ENCODE results near the gene ZFR. TPM values are rescaled to one million over a fixed set of nuclear protein-coding genes. Genes with fewer than 3 reads are reported as not detected.

Gene ZFR
- polyA plus RNA-seq, 3 donors: 29.8 to 81.8 (median 62.3) TPM

- H3K4me3 ChIP-seq (replicated peaks in 1 of 3; ENCODE audit: low read depth in 2 of 3, low read length in 3 of 3): no peak overlapping the region
- Mint-ChIP-seq H3K27ac (no peak overlapping the region), H3K4me3 (no peak overlapping the region), H3K27me3 (ENCODE audit: low read depth in 3 of 3) (peaks cover 0 to 2% (median 0%) of the 10 kb centered on the region in 3 donors), H3K9me3 (peaks cover 0 to 2% (median 0%) of the 10 kb centered on the region in 7 donors), H3K36me3 (no peaks in the 10 kb centered on the region), H3K4me1 (no peaks in the 10 kb centered on the region)
- no peaks in the 10 kb centered on the region for H3K27me3 ChIP-seq (ENCODE audit: control insufficient read depth in 2 of 2, insufficient read depth in 2 of 2, low read length in 2 of 2)
- no peaks in the 10 kb centered on the region for H3K36me3 ChIP-seq (replicated peaks in 1 of 2; ENCODE audit: control insufficient read depth in 1 of 2, insufficient read depth in 2 of 2, low read length in 2 of 2)
- no peaks in the 10 kb centered on the region for H4K20me1 ChIP-seq (ENCODE audit: insufficient read depth, low read length)
- H3K79me2 ChIP-seq (ENCODE audit: insufficient read depth, low read length): no peaks in the 10 kb centered on the region
- no peak overlapping the region for H3K27ac ChIP-seq (ENCODE audit: low read depth in 1 of 2, low read length in 2 of 2)
- H3K9ac ChIP-seq (ENCODE audit: insufficient read depth, low read length, poor library complexity, severe bottlenecking): no peak overlapping the region
- TF ChIP-seq CTCF (IDR thresholded peaks at IDR 0.05): no peak
- H2AFZ ChIP-seq (ENCODE audit: insufficient read depth, low read depth, low read length, poor library complexity, severe bottlenecking): no peak overlapping the region
- WGBS (ENCODE audit: insufficient coverage): 73% methylated on average over 4 of the region's 4 CpGs
- no peaks in the 10 kb centered on the region for H3K4me1 ChIP-seq (ENCODE audit: control insufficient read depth in 1 of 2, insufficient read depth in 2 of 2, low read length in 2 of 2)
- H3K9me3 ChIP-seq (replicated peaks in 1 of 2; ENCODE audit: control insufficient read depth in 1 of 2, insufficient read depth in 1 of 2, low read length in 2 of 2): no peaks in the 10 kb centered on the region
- intact Hi-C loops (cut with micrococcal nuclease): no loop called here
- DNase-seq: no peak
- H3K4me2 ChIP-seq (replicated peaks; ENCODE audit: extremely low read depth, low read length, poor library complexity, severe bottlenecking): no peak overlapping the region
Measured at GRCh38 chr5:32479096-32479495, 34.6 kb upstream of the ZFR start.

- Mint-ChIP-seq H3K27ac (no peak overlapping the region), H3K27me3 (ENCODE audit: low read depth in 3 of 3) (peaks cover 0 to 2% (median 0%) of the 10 kb centered on the region in 3 donors), H3K4me3 (no peak overlapping the region), H3K9me3 (peaks cover 0 to 2% (median 0%) of the 10 kb centered on the region in 7 donors), H3K4me1 (no peaks in the 10 kb centered on the region), H3K36me3 (no peaks in the 10 kb centered on the region)
- H3K4me2 ChIP-seq (replicated peaks; ENCODE audit: extremely low read depth, low read length, poor library complexity, severe bottlenecking): no peak overlapping the region
- no peak overlapping the region for H3K9ac ChIP-seq (ENCODE audit: insufficient read depth, low read length, poor library complexity, severe bottlenecking)
- DNase-seq: no peak
- no peaks in the 10 kb centered on the region for H3K4me1 ChIP-seq (ENCODE audit: control insufficient read depth in 1 of 2, insufficient read depth in 2 of 2, low read length in 2 of 2)
- TF ChIP-seq CTCF (IDR thresholded peaks at IDR 0.05): no peak
- no CpG with 5 or more reads among the region's 1 CpG for WGBS (ENCODE audit: insufficient coverage)
- H3K79me2 ChIP-seq (ENCODE audit: insufficient read depth, low read length): no peaks in the 10 kb centered on the region
- no peak overlapping the region for H3K27ac ChIP-seq (ENCODE audit: low read depth in 1 of 2, low read length in 2 of 2)
- H3K36me3 ChIP-seq (replicated peaks in 1 of 2; ENCODE audit: control insufficient read depth in 1 of 2, insufficient read depth in 2 of 2, low read length in 2 of 2): no peaks in the 10 kb centered on the region
- H3K9me3 ChIP-seq (replicated peaks in 1 of 2; ENCODE audit: control insufficient read depth in 1 of 2, insufficient read depth in 1 of 2, low read length in 2 of 2): no peaks in the 10 kb centered on the region
- H3K27me3 ChIP-seq (ENCODE audit: control insufficient read depth in 2 of 2, insufficient read depth in 2 of 2, low read length in 2 of 2): no peaks in the 10 kb centered on the region
- intact Hi-C loops (cut with micrococcal nuclease): no loop called here
- no peak overlapping the region for H2AFZ ChIP-seq (ENCODE audit: insufficient read depth, low read depth, low read length, poor library complexity, severe bottlenecking)
- no peaks in the 10 kb centered on the region for H4K20me1 ChIP-seq (ENCODE audit: insufficient read depth, low read length)
- no peak overlapping the region for H3K4me3 ChIP-seq (replicated peaks in 1 of 3; ENCODE audit: low read depth in 2 of 3, low read length in 3 of 3)
Measured at GRCh38 chr5:32476891-32477290, 32.4 kb upstream of the ZFR start.

Measured in CD14-positive monocyte (primary cell).